NCI-H1105 treated with DMSO at 0.1 percent for 48 hours (cell line): ENCODE data around the gene ARHGAP19.
A peak's percentile ranks its signal among the peaks of the same experiment; 100 is the strongest.

ENCODE experiments used
- DNase-seq: peaks from one replicate; lab custom pipeline; 2025; lab: John Stamatoyannopoulos, UW

ARHGAP19 gene, protein sequence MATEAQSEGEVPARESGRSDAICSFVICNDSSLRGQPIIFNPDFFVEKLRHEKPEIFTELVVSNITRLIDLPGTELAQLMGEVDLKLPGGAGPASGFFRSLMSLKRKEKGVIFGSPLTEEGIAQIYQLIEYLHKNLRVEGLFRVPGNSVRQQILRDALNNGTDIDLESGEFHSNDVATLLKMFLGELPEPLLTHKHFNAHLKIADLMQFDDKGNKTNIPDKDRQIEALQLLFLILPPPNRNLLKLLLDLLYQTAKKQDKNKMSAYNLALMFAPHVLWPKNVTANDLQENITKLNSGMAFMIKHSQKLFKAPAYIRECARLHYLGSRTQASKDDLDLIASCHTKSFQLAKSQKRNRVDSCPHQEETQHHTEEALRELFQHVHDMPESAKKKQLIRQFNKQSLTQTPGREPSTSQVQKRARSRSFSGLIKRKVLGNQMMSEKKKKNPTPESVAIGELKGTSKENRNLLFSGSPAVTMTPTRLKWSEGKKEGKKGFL

DNA sequence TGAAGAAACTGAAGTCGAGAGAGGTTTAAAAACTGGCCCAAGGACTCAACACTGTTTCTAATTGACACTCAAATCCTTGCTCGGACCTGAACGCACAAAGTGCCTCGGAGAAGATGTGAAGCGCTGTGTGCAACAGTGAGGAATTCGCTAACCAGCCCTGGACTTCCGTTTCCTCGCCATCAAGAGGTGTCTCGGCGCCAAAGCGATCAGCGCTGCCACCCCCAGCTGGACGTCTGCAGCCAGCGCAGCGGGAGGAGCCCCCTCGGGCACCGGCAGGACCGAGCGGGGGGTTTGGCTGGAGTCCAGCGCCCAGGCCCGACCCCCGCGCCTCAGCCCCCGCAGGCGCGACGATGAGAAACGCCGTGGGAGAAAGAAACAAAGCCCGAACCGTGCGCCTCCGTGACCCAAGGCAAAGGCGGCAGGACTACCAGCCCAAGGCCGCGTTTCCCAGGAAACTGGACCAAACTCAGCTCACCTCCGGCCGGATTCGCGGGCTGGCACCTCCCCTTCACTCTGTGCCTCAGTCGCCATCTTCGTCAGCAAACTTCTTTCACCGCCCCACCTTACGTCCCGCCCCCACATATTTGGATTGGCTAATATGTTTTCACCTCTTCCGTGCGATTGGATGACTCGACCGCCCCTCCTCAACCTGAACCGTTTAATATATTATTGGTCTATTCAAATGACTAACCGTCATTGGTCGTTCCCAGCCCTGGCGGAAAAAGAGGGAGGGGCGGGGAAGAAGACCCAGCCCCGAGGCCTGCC lies at the start of gene ARHGAP19:
ARHGAP19 (minus strand) TSS at position 541 of the 765 bp plus-strand sequence; CDS start at position 531, 10 bp downstream.
- DNase-seq = peak; percentile 96

DNA sequence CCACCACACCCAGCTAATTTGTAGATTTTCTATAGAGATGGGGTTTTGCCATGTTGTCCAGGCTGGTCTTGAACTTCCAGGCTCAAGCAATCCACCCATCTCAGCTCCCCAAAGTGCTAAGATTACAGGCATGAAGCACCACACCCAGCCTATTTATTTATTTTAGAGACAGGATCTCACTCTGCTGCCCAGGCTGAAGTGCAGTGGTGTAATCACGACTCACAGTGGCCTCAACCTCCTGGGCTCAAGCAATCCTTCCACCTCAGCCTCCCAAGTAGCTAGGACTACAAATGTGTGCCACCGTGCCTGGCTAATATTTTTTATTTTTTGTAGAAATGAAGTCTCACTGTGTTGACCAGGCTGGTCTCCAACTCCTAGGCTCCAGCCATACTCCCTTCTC lies 49.0 kb upstream of the ARHGAP19 start:
- no peak for DNase-seq

DNA sequence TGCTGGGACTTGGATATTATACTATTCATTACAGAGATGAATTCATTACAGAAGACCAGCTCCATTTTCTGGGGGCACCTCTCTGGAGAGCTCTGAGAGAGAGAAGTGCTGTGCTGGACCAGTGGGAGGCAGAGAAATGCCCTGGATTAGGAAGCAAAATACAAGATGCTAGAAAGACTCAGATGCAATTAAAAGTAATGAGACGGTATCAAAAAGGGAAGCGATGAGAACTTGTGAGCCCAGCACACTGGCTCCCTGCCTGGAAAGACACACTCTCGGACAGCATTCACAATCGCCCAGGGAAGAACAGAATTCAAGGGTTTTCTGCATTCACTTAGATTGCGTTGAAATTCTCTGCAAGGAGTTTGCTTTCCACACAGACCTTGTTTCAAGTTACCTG lies 45.6 kb upstream of the ARHGAP19 start:
- DNase-seq = no peak

DNA sequence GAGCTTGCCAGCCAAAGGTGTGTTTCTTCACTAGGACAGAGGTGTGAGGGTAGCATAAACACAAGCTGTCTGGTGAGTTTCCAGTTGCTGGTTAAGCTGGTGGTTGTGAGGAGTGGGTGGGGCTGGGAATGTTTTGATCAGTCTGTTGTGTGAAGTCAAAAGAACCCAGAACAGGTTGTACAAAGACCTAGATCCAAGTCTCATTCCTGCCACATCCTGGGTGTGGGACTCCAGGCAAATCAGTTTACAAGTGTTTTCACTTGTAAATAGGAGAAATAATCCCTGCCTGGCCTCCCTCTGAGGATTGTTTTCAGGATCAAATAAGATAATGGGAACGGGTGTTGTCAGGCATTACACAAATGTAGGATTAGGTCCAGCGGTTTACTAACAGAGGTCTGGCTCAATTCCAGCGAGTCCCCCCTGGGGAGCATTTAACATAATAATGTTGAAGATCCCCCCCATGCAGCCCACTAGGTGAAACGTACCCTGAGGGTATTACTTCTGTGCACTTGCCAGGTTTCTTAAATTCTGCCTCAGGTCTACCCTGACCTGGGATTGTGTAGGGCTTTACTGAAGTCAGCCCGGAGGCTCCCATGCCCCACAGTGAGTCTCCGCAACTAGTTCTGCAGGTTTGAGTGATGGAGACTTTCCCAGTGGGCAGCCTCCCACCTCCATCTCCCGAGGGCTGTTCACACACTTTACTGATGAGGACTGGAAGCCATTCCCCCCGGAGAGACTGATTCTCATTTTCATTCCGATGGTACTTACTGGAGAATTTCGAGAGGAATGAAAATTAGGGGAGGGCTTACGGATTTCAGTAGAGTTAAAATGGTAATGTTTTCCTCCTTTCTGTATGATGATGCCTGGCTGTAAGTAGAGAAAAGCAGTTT lies 44.8 kb upstream of the ARHGAP19 start:
- DNase-seq = peak; percentile 24

DNA sequence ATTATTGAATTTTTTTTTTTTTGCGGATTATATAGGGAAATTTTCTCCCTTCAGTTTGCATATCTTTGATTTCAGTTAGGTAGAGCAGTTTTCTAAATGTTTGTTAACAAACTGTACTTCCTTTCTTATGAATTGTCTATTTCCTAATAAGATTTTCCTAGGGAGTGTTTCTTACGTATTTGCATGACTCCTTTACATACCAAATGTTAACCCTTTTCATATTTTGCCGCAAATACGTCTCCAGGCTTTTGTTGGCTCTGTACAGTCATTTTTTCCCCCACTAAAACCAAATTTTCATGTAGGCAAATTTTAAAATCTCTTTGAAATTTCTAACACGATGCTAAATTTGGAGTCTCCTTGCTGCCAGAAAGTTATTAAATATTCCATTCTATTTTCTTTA lies 44.0 kb upstream of the ARHGAP19 start:
- no peak for DNase-seq

DNA sequence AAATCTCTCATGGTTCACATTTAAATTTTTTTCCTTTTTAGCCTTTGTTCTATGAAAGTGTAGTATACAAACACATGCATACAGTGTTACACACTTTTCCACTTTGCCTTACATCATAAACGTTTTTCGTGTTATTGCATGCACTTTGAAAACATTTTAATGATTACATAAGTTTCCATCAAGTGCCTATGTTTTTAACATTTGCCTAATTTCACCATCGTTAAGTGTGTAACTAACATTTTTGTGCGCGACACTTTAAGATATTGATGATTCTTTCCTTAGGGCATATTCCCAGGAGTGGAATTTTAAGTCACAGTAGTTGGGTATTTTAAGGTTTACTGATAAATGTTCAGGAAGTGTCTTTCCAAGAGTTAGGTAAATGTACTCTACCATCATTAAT lies 43.6 kb upstream of the ARHGAP19 start:
- DNase-seq = no peak

DNA sequence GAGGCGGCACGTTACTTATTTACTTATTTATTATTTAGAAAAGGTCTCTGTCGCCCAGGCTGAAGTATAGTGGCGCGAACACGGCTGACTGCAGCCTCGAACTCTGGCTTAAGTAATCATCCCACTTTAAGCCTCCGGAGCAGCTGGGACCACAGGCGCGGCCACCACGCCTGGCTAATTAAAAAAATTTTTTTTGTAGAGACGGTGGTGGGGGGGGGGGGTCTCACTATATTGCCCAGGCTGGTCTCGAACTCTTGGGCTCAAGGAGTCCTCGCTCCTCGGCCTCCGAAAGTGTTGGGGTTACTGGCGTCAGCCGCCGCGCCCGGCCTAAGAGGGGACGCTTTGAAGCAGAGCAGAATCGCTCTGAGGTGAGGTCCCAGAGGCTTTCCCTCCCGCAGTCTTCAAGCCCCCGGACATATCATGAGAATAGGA lies 42.8 kb upstream of the ARHGAP19 start:
- DNase-seq = no peak

DNA sequence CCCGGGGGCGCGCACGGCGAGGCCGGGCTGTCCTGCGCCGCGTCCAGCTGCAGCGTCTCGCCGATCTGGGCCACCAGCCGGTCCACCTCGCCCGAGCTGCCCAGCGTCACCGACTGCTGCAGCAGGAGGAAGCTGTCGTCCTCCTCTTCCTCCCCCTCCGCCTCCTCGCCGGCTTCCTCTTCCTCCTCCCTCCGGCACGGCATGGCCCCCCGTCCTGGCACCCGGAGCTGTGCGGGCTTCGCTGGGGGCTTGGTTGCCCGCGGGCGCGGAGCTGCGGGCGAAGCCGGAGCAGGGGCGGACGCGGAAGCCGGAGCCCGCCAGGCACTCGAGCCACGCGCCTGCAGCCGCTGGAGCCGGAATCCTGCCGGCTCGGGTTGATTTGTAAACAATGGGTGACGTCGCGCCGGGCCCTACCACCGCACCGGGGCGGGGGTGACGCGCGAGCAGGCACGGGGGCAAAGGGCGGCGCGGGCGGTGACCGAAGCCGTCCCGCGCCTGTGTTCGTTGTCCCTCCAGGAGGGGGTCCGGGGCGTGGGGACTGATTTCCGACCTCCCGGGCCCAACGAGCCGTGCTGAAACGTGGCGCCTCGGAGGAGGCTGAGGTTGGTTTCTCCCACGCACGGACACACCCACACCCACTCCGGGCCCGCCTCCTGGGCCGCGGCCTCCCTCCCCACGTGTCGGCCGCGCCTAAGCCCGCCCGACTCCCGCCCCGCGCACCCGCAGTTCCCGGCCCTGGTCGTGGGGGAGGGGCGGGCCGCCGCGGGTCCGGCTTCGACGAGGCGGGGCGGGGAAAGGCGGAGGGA lies 42.1 kb upstream of the ARHGAP19 start, which contains the start of gene FRAT2:
FRAT2 (minus strand) TSS at position 360 of the 806 bp plus-strand sequence; CDS start at position 203, 157 bp downstream.
- DNase-seq = peak; percentile 69

DNA sequence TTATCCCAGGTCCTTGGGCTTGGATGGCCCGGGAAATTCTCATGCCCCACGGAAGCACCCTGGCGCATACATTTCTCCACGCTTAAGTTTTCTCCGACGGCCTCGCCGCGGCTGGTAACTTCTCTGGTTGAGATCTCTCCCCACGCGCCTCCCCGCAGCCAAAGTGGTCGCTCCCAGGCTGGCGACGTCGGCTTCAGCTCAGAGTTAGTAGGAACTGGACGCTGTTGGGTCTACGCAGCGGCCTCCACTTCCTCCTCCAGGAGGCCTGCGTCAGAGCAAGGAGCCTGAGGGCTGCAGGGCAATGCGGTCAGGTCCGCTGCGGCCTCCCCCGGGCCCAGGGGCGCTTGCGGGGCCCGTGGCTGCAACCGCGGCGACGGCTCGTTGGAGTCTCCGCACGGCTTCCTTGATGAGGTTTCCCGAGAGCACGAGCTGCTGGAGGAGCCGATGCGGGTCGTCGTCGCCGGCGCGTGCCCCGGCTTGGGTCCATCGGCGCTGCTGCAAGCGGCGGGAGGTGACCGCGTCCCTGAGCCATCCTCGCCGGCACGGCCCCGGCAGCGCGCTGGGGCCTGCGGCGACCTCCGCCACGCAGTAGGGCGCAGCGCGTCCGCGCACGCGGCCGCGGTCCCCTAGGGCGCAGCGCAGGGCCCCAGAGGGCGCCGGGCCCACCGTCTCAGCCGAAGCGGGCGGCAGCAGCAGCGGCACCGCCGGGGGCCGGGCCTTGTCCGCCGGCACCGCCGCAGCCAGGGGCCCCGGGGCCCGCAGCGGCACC lies 41.3 kb upstream of the ARHGAP19 start:
- DNase-seq = no peak

DNA sequence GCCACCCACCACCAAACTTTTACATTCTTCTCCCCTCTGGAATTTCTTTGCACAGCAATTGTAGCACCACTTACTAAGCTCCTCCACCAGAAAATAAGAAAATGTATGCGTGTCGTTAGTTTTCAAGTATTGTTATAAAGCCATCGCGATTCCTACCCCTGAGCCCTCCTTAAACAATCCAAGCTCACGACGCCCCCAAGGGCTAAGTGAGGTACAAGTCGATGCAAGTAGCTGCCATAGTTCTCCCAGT lies 40.8 kb upstream of the ARHGAP19 start:
- DNase-seq = peak; percentile 7

DNA sequence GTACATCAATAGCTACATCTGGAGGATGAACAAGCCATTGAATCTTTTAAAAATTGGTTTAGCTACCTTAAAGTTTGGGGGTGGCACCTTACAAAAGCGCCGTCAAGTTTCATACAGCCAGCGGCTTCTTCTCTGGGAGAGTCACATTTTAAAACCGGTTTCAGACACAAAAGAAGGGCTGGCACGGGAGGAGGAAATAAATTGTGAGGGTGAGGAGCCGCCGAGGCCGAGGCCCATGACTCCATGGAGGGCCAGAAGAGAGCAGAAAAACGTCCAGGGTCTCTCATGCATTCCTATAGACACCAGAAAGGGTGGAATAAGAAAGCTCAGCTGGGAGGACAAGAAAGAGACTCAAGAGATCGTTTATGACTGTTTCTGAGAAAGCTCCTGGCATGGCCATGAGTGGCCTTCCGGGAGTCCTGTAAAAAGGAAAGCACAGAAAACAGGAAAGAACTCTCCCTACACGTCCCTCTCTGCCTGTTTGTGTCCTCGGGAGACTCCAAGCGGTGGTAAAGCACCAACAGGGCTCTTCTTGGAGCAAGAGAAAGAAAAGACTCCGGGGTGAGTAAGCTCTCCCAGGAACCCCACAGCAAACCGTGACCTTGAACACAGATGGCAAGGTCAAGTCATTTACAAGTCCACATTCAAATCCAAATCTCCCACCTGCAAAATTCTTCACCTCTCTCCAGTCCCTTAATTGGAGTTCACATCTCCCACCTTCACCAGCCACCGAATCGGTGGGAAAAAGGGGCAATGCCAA lies 40.3 kb upstream of the ARHGAP19 start:
- DNase-seq = no peak

DNA sequence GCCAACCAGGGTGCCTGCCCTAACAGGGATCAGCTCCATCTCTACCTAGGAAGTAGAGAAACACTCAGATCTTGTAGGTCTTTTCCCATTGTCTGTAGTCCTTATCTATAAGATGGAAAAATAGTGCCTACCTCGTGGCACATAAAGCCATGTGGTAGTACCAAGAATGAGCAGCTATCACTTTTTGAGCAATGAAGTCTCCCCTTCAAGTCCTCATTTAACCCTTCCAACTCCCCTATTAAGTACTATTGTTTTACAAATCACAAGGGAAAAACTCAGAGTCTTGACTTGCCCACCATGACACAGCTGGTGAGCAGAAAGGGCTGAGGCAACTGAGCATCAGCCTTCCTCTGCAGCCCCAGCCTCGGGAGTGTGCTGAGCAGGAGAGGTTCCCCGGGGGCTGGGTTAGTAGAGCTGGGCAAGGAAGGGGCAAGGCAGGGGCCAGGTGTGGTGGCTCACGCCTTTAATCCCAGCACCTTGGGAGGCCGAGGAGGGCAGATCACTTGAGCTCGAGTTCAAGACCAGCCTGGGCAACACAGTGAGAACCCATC lies 38.8 kb upstream of the ARHGAP19 start:
- DNase-seq = no peak

DNA sequence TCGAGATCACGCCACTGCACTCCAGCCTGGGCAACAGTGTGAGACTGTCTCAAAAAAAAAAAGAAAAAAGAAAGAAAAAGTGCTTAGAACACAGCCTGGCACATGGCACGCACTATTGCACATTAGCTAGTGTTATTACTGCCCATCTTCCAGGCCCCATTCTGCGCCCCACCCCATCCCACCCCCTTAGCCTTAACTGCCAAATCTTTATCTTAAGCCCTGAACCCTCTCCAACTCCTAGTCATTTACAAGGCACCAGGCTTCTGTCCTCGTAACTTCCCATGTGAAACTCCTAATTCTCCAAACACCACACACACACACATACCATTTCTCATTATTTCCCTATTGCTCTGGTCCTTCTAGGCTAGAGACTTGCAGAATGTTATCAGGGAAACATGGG lies 37.3 kb upstream of the ARHGAP19 start:
- no peak for DNase-seq

DNA sequence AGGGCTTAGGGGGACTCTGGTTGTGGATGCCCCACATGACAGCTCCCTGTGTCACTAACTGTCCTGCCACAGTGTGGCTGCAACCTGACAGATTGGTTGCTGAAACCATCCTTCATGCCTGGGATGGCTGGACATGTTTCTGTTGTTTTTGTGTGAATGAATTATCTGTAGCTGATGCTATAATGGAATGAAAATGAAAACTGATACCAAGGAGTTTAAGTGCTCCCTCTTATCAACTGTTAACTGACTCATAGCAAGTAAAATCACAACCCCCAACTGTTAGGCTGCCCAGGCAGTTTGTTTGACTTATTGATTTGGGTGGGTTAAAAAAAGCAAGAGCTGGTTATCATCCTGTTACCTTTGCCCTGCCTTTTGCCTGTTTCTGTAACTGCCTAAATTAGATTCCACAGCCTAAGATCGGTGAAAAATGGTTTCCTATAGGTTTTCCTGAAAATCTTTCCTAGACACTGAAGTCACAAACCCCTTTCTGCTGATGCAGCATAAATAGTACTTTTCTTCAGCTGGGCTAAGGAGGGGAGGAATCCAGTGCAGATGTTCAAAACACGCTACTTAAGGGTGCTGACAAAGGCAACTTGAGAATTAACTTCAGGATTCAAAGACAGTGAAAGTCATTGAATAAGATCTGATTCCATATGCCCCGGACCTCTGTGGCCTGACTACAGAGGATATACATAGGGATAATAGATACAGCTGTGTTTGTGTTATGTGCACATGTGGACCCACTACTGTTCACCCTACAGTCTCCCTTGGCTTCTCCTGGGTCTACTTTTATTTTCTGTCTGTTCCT lies 36.4 kb upstream of the ARHGAP19 start:
- DNase-seq = no peak

DNA sequence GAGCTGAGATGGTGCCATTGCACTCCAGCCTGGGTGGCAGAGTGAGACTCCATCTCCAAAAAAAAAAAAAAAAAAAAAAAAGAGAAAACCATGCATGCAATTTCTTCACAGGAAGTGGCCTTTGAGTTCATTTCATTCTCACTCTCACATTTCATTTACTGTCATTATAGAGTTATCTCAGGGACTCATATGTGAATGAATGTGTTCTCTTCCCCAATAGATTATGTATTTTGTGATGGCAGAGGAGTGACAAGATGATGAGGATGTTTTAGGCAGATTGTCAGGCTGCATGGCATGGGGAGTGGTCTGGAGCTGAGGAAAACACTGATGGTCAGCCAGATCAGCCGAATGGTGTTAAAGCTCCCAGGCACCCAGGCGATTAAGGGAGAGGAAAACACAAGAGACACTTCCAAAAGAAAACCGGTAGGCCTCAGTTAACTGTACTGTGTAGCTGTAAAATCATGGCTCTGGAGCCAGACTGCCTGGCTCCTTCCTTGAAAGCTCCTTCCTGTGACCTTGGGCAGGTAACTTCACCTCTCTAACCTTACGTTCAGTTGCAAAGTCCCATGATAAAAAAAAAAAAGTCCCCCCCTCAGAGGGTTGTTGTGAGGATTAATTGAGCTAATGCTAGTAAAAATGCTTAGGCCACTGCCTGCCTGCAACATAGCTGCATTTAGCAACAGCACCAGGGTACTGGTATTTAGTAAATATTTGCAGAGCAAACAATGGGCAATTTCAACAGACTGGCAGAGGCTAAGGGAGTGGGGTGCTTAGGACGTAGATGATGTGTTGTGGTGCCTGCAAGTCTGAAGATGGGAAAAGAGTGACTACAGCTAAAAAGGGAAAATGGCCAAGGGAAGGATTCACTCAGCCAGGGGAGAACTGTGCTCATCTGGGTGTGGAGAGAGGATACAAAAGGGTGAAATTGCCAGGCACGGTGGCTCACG lies 35.2 kb upstream of the ARHGAP19 start:
- DNase-seq = peak; percentile 2

DNA sequence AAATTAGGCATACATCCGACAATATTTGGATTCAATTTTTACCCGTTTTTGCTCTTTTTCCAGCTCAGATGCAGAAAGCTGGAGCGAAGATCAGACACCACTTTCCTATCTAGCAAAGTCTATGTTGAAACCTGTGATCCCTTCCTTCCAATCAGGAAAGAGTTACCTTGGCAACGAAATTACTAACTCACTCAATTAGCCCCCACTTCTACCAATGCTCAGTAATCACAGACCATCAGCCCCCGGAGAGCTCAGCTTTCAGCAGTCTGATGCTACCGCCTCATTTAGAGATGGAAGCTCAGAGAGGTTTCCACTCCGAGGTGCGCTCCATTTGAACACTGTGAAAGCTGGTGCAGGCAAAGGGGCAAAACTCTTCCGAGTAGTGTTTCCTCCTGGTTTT lies 33.3 kb upstream of the ARHGAP19 start:
- no peak for DNase-seq

DNA sequence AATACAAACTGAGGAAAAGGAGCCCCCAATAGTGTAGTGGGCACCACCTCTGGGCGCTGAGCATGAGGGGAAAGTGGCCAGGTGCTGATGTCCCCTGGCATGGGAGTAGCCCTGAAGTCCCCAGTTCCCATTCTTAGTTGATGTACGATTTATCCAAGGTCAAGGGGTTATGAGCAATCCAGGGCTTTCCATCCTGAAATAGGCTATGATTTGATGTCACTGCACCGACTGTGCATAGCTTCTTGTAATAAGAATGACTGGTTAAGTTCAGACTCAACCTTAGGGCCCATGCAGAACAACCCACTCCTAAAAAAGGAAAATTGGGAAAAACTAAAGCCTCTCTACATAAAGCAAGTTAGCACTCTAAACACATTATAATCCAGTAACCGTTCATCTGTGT lies 31.1 kb upstream of the ARHGAP19 start:
- DNase-seq = no peak

DNA sequence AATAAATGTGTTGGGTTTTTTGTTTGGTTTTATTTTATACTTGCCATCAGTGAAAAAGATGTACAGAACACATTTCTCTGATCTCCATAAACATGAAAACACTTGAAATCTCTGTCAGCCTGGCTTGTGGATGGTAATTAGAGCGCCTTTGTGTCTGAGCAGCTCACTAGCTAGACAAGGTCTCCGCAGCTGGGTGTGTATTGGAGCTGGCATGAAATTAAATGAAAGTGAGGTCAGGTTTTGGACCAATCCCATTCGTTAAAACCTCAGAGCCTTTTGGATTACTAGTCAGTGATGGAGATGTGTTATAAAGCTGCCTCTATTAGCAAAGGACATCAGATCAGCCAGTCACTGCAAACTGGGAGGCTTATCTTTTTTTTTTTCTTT lies 29.4 kb upstream of the ARHGAP19 start:
- DNase-seq = peak; percentile 73
